ENCODE measurements around the gene MYO16.

DNA sequence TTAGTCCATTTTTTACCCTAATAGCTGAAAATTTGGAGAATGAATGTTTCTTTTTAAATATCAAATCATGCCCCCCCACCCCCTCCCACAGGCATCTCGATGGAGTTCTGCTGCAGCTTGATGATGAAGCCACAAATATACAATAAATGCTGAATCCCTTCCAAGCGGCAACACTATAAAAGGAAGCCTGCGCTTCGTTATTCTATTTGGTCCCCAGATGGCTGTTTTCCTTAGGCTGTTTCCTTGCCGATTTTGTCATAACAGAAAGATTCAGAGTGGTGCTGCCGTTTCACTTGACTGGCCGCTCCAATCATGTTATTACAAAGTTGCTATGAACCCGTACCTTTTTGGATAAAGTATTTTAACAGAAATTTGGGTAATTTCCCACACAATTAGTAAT, 79.5 kb downstream of the MYO16 start:
- no peak for TF ChIP-seq EP300 (IDR thresholded peaks at IDR 0.05)
- TF ChIP-seq, protein P1, sequence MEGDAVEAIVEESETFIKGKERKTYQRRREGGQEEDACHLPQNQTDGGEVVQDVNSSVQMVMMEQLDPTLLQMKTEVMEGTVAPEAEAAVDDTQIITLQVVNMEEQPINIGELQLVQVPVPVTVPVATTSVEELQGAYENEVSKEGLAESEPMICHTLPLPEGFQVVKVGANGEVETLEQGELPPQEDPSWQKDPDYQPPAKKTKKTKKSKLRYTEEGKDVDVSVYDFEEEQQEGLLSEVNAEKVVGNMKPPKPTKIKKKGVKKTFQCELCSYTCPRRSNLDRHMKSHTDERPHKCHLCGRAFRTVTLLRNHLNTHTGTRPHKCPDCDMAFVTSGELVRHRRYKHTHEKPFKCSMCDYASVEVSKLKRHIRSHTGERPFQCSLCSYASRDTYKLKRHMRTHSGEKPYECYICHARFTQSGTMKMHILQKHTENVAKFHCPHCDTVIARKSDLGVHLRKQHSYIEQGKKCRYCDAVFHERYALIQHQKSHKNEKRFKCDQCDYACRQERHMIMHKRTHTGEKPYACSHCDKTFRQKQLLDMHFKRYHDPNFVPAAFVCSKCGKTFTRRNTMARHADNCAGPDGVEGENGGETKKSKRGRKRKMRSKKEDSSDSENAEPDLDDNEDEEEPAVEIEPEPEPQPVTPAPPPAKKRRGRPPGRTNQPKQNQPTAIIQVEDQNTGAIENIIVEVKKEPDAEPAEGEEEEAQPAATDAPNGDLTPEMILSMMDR (IDR thresholded peaks at IDR 0.05), result no peak

Data from gastroesophageal sphincter (tissue), 3 donors.